Measurements from ENCODE around the gene SLCO2A1. TPM values are rescaled to one million over a fixed set of nuclear protein-coding genes. Genes with fewer than 3 reads are reported as not detected.

SLCO2A1 gene
- total and polyA plus RNA-seq, 2 experiments from 2014 or later, result 0.31 to 1.0 TPM

DNA sequence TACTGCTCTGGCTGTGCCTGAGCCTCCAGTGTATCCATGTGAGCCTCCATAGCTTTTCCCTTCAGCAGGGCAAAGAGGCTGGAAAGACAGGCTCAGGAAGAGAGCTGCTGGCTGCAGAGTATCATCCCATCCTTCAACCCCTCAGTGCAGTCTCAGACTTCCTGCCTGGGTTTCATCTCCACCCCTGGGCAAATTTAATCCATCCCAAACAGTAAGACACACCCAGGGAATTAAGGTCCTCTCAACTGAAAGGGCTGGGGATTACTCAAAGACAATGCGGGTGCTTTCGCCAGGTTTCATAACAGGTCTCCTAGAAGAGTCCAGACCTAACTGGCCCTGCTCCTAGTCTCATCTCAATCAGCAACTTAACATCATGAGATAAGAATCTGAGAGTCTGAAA, 15.5 kb downstream of the SLCO2A1 start (continued):
- no peak for TF ChIP-seq ETS1 (IDR thresholded peaks at IDR 0.05)
- TF ChIP-seq ZNF114 (CRISPR knock-in tag; IDR thresholded peaks at IDR 0.05), result no peak
- TF ChIP-seq NANOG (IDR thresholded peaks at IDR 0.05; ENCODE audit: borderline replicate concordance), result no peak
- TF ChIP-seq, protein P1, sequence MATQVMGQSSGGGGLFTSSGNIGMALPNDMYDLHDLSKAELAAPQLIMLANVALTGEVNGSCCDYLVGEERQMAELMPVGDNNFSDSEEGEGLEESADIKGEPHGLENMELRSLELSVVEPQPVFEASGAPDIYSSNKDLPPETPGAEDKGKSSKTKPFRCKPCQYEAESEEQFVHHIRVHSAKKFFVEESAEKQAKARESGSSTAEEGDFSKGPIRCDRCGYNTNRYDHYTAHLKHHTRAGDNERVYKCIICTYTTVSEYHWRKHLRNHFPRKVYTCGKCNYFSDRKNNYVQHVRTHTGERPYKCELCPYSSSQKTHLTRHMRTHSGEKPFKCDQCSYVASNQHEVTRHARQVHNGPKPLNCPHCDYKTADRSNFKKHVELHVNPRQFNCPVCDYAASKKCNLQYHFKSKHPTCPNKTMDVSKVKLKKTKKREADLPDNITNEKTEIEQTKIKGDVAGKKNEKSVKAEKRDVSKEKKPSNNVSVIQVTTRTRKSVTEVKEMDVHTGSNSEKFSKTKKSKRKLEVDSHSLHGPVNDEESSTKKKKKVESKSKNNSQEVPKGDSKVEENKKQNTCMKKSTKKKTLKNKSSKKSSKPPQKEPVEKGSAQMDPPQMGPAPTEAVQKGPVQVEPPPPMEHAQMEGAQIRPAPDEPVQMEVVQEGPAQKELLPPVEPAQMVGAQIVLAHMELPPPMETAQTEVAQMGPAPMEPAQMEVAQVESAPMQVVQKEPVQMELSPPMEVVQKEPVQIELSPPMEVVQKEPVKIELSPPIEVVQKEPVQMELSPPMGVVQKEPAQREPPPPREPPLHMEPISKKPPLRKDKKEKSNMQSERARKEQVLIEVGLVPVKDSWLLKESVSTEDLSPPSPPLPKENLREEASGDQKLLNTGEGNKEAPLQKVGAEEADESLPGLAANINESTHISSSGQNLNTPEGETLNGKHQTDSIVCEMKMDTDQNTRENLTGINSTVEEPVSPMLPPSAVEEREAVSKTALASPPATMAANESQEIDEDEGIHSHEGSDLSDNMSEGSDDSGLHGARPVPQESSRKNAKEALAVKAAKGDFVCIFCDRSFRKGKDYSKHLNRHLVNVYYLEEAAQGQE (IDR thresholded peaks at IDR 0.05; ENCODE audit: unreplicated experiment), result no peak

GRCh38 chr3:134013280-134013679, 16.4 kb downstream of the SLCO2A1 start:
- no peak overlapping the region for H3K27ac Mint-ChIP-seq
- Histone ChIP-seq H3K27me3 (ENCODE audit: insufficient read depth) (no peaks in the 10 kb centered on the region), H3K4me3 (no peak overlapping the region), H3K4me2 (no peak overlapping the region), H3K27ac (ENCODE audit: low read depth) (no peak overlapping the region), H3K79me2 (replicated peaks; ENCODE audit: insufficient read depth) (no peaks in the 10 kb centered on the region), H4K20me1 (replicated peaks; ENCODE audit: insufficient read depth) (no peaks in the 10 kb centered on the region), H3K36me3 (ENCODE audit: insufficient read depth) (no peaks in the 10 kb centered on the region), H3K4me1 (ENCODE audit: insufficient read depth) (no peaks in the 10 kb centered on the region), H3K9me2 (ENCODE audit: insufficient read depth) (no peaks in the 10 kb centered on the region), H2AFZ (no peak overlapping the region), H3F3A (replicated peaks; ENCODE audit: low read depth) (no peaks in the 10 kb centered on the region)
- ATAC-seq, result no peak
- H3K9me3 Mint-ChIP-seq, result no peaks in the 10 kb centered on the region
- H3K4me3 Mint-ChIP-seq, result no peak overlapping the region
- no peaks in the 10 kb centered on the region for H3K27me3 Mint-ChIP-seq (ENCODE audit: insufficient read depth, low read depth, poor library complexity)
- H3K36me3 Mint-ChIP-seq (ENCODE audit: low read depth), result no peaks in the 10 kb centered on the region
- no peaks in the 10 kb centered on the region; the same call in 2 of the 3 replicates for H3K4me1 Mint-ChIP-seq
- no peak for DNase-seq (ENCODE audit: low spot score)
- no peak for TF ChIP-seq JUNB (IDR thresholded peaks at IDR 0.05; ENCODE audit: unreplicated experiment)
- TF ChIP-seq ZNF114 (CRISPR knock-in tag; IDR thresholded peaks at IDR 0.05), result no peak
- TF ChIP-seq, protein P2, sequence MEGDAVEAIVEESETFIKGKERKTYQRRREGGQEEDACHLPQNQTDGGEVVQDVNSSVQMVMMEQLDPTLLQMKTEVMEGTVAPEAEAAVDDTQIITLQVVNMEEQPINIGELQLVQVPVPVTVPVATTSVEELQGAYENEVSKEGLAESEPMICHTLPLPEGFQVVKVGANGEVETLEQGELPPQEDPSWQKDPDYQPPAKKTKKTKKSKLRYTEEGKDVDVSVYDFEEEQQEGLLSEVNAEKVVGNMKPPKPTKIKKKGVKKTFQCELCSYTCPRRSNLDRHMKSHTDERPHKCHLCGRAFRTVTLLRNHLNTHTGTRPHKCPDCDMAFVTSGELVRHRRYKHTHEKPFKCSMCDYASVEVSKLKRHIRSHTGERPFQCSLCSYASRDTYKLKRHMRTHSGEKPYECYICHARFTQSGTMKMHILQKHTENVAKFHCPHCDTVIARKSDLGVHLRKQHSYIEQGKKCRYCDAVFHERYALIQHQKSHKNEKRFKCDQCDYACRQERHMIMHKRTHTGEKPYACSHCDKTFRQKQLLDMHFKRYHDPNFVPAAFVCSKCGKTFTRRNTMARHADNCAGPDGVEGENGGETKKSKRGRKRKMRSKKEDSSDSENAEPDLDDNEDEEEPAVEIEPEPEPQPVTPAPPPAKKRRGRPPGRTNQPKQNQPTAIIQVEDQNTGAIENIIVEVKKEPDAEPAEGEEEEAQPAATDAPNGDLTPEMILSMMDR (conservative IDR thresholded peaks at IDR 0.05; ENCODE audit: low read depth in 2 of 2), result no peak
- no peak for TF ChIP-seq ZNF331 (CRISPR knock-in tag; IDR thresholded peaks at IDR 0.05; ENCODE audit: low read depth)
- TF ChIP-seq, protein P3, sequence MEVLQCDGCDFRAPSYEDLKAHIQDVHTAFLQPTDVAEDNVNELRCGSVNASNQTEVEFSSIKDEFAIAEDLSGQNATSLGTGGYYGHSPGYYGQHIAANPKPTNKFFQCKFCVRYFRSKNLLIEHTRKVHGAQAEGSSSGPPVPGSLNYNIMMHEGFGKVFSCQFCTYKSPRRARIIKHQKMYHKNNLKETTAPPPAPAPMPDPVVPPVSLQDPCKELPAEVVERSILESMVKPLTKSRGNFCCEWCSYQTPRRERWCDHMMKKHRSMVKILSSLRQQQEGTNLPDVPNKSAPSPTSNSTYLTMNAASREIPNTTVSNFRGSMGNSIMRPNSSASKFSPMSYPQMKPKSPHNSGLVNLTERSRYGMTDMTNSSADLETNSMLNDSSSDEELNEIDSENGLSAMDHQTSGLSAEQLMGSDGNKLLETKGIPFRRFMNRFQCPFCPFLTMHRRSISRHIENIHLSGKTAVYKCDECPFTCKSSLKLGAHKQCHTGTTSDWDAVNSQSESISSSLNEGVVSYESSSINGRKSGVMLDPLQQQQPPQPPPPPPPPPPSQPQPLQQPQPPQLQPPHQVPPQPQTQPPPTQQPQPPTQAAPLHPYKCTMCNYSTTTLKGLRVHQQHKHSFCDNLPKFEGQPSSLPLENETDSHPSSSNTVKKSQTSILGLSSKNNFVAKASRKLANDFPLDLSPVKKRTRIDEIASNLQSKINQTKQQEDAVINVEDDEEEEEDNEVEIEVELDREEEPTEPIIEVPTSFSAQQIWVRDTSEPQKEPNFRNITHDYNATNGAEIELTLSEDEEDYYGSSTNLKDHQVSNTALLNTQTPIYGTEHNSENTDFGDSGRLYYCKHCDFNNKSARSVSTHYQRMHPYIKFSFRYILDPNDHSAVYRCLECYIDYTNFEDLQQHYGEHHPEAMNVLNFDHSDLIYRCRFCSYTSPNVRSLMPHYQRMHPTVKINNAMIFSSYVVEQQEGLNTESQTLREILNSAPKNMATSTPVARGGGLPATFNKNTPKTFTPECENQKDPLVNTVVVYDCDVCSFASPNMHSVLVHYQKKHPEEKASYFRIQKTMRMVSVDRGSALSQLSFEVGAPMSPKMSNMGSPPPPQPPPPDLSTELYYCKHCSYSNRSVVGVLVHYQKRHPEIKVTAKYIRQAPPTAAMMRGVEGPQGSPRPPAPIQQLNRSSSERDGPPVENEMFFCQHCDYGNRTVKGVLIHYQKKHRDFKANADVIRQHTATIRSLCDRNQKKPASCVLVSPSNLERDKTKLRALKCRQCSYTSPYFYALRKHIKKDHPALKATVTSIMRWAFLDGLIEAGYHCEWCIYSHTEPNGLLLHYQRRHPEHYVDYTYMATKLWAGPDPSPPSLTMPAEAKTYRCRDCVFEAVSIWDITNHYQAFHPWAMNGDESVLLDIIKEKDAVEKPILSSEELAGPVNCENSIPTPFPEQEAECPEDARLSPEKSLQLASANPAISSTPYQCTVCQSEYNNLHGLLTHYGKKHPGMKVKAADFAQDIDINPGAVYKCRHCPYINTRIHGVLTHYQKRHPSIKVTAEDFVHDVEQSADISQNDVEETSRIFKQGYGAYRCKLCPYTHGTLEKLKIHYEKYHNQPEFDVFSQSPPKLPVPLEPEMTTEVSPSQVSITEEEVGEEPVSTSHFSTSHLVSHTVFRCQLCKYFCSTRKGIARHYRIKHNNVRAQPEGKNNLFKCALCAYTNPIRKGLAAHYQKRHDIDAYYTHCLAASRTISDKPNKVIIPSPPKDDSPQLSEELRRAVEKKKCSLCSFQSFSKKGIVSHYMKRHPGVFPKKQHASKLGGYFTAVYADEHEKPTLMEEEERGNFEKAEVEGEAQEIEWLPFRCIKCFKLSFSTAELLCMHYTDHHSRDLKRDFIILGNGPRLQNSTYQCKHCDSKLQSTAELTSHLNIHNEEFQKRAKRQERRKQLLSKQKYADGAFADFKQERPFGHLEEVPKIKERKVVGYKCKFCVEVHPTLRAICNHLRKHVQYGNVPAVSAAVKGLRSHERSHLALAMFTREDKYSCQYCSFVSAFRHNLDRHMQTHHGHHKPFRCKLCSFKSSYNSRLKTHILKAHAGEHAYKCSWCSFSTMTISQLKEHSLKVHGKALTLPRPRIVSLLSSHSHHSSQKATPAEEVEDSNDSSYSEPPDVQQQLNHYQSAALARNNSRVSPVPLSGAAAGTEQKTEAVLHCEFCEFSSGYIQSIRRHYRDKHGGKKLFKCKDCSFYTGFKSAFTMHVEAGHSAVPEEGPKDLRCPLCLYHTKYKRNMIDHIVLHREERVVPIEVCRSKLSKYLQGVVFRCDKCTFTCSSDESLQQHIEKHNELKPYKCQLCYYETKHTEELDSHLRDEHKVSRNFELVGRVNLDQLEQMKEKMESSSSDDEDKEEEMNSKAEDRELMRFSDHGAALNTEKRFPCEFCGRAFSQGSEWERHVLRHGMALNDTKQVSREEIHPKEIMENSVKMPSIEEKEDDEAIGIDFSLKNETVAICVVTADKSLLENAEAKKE (CRISPR knock-in tag; IDR thresholded peaks at IDR 0.05), result no peak

Measured in GM23338 (cell line).